ENCODE measurements around the gene SRPK2.
A peak's percentile ranks its signal among the peaks of the same experiment; 100 is the strongest.
"Not testable (repeated sequence)": the region's sequence is repeated elsewhere in the genome, so short reads cannot be mapped to it uniquely, and the experiment has no call there.

The SRPK2 gene

GRCh38 chr7:105346138-105346537 is 42.6 kb downstream of the SRPK2 start:
- no peak for DNase-seq
- peak overlapping the region; percentile 81 for H3K27ac Mint-ChIP-seq
- no peak for TF ChIP-seq CTCF (IDR thresholded peaks at IDR 0.05)
- no peaks in the 10 kb centered on the region for H3K9me3 Mint-ChIP-seq
- no peaks in the 10 kb centered on the region for H3K27me3 Mint-ChIP-seq (ENCODE audit: low read depth, poor library complexity)
- peaks cover 26% of the 10 kb centered on the region for H3K4me1 Mint-ChIP-seq
- H3K36me3 Mint-ChIP-seq (ENCODE audit: low read depth) = no peaks in the 10 kb centered on the region
- H3K4me3 Mint-ChIP-seq = no peak overlapping the region

GRCh38 chr7:105345725-105346124 is 43.0 kb downstream of the SRPK2 start:
- peaks cover 26% of the 10 kb centered on the region for H3K4me1 Mint-ChIP-seq
- no peak for DNase-seq
- no peaks in the 10 kb centered on the region for H3K27me3 Mint-ChIP-seq (ENCODE audit: low read depth, poor library complexity)
- no peak for TF ChIP-seq CTCF (IDR thresholded peaks at IDR 0.05)
- H3K36me3 Mint-ChIP-seq (ENCODE audit: low read depth) = no peaks in the 10 kb centered on the region
- H3K9me3 Mint-ChIP-seq = no peaks in the 10 kb centered on the region
- no peak overlapping the region for H3K4me3 Mint-ChIP-seq
- H3K27ac Mint-ChIP-seq = no peak overlapping the region

- no peak for TF ChIP-seq CTCF (IDR thresholded peaks at IDR 0.05)
- H3K27ac Mint-ChIP-seq = no peak overlapping the region
- H3K9me3 Mint-ChIP-seq = no peaks in the 10 kb centered on the region
- H3K4me3 Mint-ChIP-seq = no peak overlapping the region
- H3K27me3 Mint-ChIP-seq (ENCODE audit: low read depth, poor library complexity) = no peaks in the 10 kb centered on the region
- DNase-seq = no peak
- peaks cover 26% of the 10 kb centered on the region for H3K4me1 Mint-ChIP-seq
- H3K36me3 Mint-ChIP-seq (ENCODE audit: low read depth) = no peaks in the 10 kb centered on the region
Observed at GRCh38 chr7:105345003-105345402, 43.7 kb downstream of the SRPK2 start.

GRCh38 chr7:105339404-105340323 is 49.1 kb downstream of the SRPK2 start:
- H3K4me1 Mint-ChIP-seq = peaks cover 21% of the 10 kb centered on the region
- H3K27me3 Mint-ChIP-seq (ENCODE audit: low read depth, poor library complexity) = no peaks in the 10 kb centered on the region
- DNase-seq = no peak
- H3K27ac Mint-ChIP-seq = peak overlapping the region; percentile 90
- no peaks in the 10 kb centered on the region for H3K36me3 Mint-ChIP-seq (ENCODE audit: low read depth)
- no peak for TF ChIP-seq CTCF (IDR thresholded peaks at IDR 0.05)
- H3K9me3 Mint-ChIP-seq = no peaks in the 10 kb centered on the region
- H3K4me3 Mint-ChIP-seq = no peak overlapping the region

- H3K4me1 Mint-ChIP-seq = peaks cover 17% of the 10 kb centered on the region
- no peaks in the 10 kb centered on the region for H3K36me3 Mint-ChIP-seq (ENCODE audit: low read depth)
- H3K27ac Mint-ChIP-seq = no peak overlapping the region
- DNase-seq = no peak
- TF ChIP-seq CTCF (IDR thresholded peaks at IDR 0.05) = no peak
- H3K27me3 Mint-ChIP-seq (ENCODE audit: low read depth, poor library complexity) = no peaks in the 10 kb centered on the region
- H3K4me3 Mint-ChIP-seq = no peak overlapping the region
- H3K9me3 Mint-ChIP-seq = no peaks in the 10 kb centered on the region
Observed at GRCh38 chr7:105337529-105337928, 51.2 kb downstream of the SRPK2 start.

GRCh38 chr7:105336009-105336408 is 52.7 kb downstream of the SRPK2 start:
- H3K9me3 Mint-ChIP-seq = no peaks in the 10 kb centered on the region
- TF ChIP-seq CTCF (IDR thresholded peaks at IDR 0.05) = peak; percentile 7
- no peak overlapping the region for H3K27ac Mint-ChIP-seq
- H3K27me3 Mint-ChIP-seq (ENCODE audit: low read depth, poor library complexity) = no peaks in the 10 kb centered on the region
- peaks cover 27% of the 10 kb centered on the region for H3K4me1 Mint-ChIP-seq
- no peaks in the 10 kb centered on the region for H3K36me3 Mint-ChIP-seq (ENCODE audit: low read depth)
- DNase-seq = no peak
- no peak overlapping the region for H3K4me3 Mint-ChIP-seq

- H3K27ac Mint-ChIP-seq; H3K9me3 Mint-ChIP-seq; H3K27me3 Mint-ChIP-seq (ENCODE audit: low read depth, poor library complexity); H3K4me3 Mint-ChIP-seq; DNase-seq; H3K36me3 Mint-ChIP-seq (ENCODE audit: low read depth): not testable (repeated sequence)
- H3K4me1 Mint-ChIP-seq = peaks cover 22% of the 10 kb centered on the region
Observed at GRCh38 chr7:105332661-105333060, 56.1 kb downstream of the SRPK2 start.
